WERI-Rb-1 (cell line): ENCODE data around the gene PTPRG.

Experiments used
- DNase-seq: peaks from one replicate; pipeline ENCODE4 v3.0.0-alpha.2; 2020
- H3K27ac ChIP-seq: fragments of 250-450 bp; sonication (Bioruptor Pico); 2 replicates; pipeline ENCODE4 v1.5.1; 2020; ENCODE audit warnings: mild to moderate bottlenecking, moderate library complexity
- H3K27me3 ChIP-seq: fragments of 250-450 bp; sonication (Bioruptor Pico); 2 replicates; pipeline ENCODE4 v1.5.1; 2021; ENCODE audit warnings: mild to moderate bottlenecking, low read depth, moderate library complexity; ENCODE audit not compliant: insufficient read depth, severe bottlenecking
- H3K36me3 ChIP-seq: fragments of 250-450 bp; sonication (Bioruptor Pico); 2 replicates; pipeline ENCODE4 v1.5.1; 2020; ENCODE audit warnings: mild to moderate bottlenecking, moderate library complexity
- H3K4me3 ChIP-seq: 2 replicates; pipeline ENCODE4 v1.5.1; 2011; ENCODE audit warnings: low read depth, mild to moderate bottlenecking, control low read depth, low read length
- H3K9me3 ChIP-seq: fragments of 250-450 bp; sonication (Bioruptor Pico); 2 replicates; pipeline ENCODE4 v1.5.1; 2021; ENCODE audit warnings: mild to moderate bottlenecking, moderate library complexity; ENCODE audit not compliant: severe bottlenecking
- CTCF ChIP-seq: IDR thresholded peaks from 2 replicates; pipeline ENCODE4 v1.5.1; 2011; ENCODE audit warnings: low read depth, mild to moderate bottlenecking, control low read depth, inconsistent platforms, low read length

Gene PTPRG

GRCh38 chr3:62172199-62172598, 610.8 kb downstream of the PTPRG start:
- no peak for TF ChIP-seq CTCF

GRCh38 chr3:62173939-62174515, 612.7 kb downstream of the PTPRG start:
- Histone ChIP-seq H3K27me3 (no peaks in the 10 kb centered on the region), H3K27ac (no peak overlapping the region), H3K9me3 (peaks cover 3% of the 10 kb centered on the region), H3K4me3 (no peak overlapping the region), H3K36me3 (peaks cover 32% of the 10 kb centered on the region)
- no peak for DNase-seq
- no peak for TF ChIP-seq CTCF

More at GRCh38 chr3:62172199-62172598, 610.8 kb downstream of the PTPRG start:
- Histone ChIP-seq H3K9me3 (peaks cover 3% of the 10 kb centered on the region), H3K4me3 (no peak overlapping the region), H3K27ac (no peak overlapping the region), H3K36me3 (peaks cover 39% of the 10 kb centered on the region), H3K27me3 (no peaks in the 10 kb centered on the region)
- no peak for DNase-seq

DNA sequence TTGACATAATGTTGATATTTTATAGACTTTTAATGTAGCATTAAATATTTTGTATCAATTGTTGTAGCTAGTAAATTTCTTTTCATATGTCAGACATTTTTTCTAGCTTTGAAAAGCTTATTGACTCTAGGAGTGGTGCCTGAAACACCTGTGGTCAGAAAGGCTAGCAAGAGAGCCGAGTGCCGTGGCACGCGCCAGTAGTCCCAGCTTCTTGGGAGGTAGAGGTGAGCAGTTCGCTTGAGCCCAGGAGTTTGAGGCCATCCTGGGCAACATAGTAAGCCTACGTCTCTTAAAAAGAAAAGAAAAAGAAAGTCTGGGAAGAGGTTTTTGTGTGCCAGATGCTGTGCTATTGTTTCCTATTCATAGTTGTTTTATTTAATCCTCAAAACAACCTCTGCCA, 613.8 kb downstream of the PTPRG start:
- H3K4me3 ChIP-seq: no peak overlapping the region
- H3K9me3 ChIP-seq: peaks cover 3% of the 10 kb centered on the region
- TF ChIP-seq CTCF: no peak
- no peaks in the 10 kb centered on the region for H3K27me3 ChIP-seq
- no peak overlapping the region for H3K27ac ChIP-seq
- no peak for DNase-seq
- peaks cover 30% of the 10 kb centered on the region for H3K36me3 ChIP-seq

GRCh38 chr3:62178032-62178431, 616.7 kb downstream of the PTPRG start:
- Histone ChIP-seq H3K9me3 (no peaks in the 10 kb centered on the region), H3K27ac (no peak overlapping the region), H3K36me3 (peaks cover 18% of the 10 kb centered on the region; the same call in 1 of the 2 replicates), H3K4me3 (no peak overlapping the region), H3K27me3 (no peaks in the 10 kb centered on the region)
- no peak for TF ChIP-seq CTCF
- no peak for DNase-seq

DNA sequence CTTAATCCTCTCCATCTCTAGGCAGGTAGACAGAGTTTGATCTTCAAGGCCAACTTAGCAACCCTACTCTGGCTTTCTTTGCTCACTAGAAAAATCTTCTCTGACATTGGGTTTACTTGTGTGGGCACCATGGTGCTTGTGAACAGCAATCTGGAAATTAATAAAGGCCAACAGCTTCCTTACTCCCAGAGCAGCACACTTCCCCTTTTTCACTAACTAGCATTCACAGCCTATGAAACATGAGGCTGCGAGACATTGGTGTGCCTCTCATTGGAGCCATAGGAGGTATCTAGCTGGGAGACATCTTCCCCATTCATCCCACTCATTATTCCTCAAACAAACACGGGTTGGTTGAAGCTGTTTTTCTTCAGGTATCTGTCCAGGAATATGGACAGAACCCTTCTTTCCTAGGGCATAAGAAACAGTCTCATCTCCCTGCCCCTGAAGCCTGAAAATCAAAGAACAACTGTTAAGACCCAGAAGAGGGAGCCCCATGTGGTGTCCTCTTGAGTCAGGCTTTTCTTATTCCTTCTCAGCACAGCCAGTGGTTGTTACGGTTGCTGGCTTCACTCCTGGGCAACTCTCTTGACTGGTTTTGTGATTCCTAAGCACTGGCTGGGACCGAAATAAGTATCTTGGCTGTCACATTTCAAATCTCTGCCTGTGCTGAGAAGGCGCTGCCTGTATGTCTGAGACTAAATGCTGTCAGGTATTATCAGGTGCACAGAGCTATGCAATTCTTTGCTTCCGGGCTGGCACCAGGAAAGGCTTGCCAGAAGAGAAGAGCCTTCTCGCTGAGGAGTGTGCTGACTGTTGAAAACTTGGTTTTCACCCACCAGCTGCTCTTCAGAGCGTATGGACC, 617.6 kb downstream of the PTPRG start:
- Histone ChIP-seq H3K27ac (no peak overlapping the region), H3K4me3 (no peak overlapping the region), H3K9me3 (no peaks in the 10 kb centered on the region), H3K27me3 (no peaks in the 10 kb centered on the region), H3K36me3 (peaks cover 17% of the 10 kb centered on the region; the same call in 1 of the 2 replicates)
- TF ChIP-seq CTCF: no peak
- no peak for DNase-seq
